ENCODE data around the gene AKT3.
A peak's percentile ranks its signal among the peaks of the same experiment; 100 is the strongest.
"Not testable (repeated sequence)": the region's sequence is repeated elsewhere in the genome, so short reads cannot be mapped to it uniquely, and the experiment has no call there.

Gene AKT3

GRCh38 chr1:243850202-243850451 lies at the start of gene AKT3:
Gene AKT3, minus strand, starts transcription at chr1:243850243. Its CDS starts 7,073 bp downstream, at chr1:243843170.
- peak in 1 of 2 donors; percentile 67 for DNase-seq (ENCODE audit: low read depth in 2 of 2)

- DNase-seq (ENCODE audit: low read depth in 2 of 2) = no peak
These were observed 48.2 kb upstream of the AKT3 start for GRCh38 chr1:243898278-243898677.

GRCh38 chr1:243896313-243896712 lies 46.3 kb upstream of the AKT3 start:
- no peak for DNase-seq (ENCODE audit: low read depth in 2 of 2)

GRCh38 chr1:243892456-243892855 lies 42.4 kb upstream of the AKT3 start:
- DNase-seq (ENCODE audit: low read depth in 2 of 2) = no peak

- DNase-seq (ENCODE audit: low read depth in 2 of 2) = no peak
These were observed 40.5 kb upstream of the AKT3 start for GRCh38 chr1:243890576-243890975.

- DNase-seq (ENCODE audit: low read depth in 2 of 2) = no peak
These were observed 35.8 kb upstream of the AKT3 start for GRCh38 chr1:243885806-243886205.

GRCh38 chr1:243884603-243885002 lies 34.6 kb upstream of the AKT3 start:
- no peak for DNase-seq (ENCODE audit: low read depth in 2 of 2)

GRCh38 chr1:243883551-243883950 lies 33.5 kb upstream of the AKT3 start:
- DNase-seq (ENCODE audit: low read depth in 2 of 2) = no peak

- no peak for DNase-seq (ENCODE audit: low read depth in 2 of 2)
These were observed 32.2 kb upstream of the AKT3 start for GRCh38 chr1:243882276-243882675.

GRCh38 chr1:243877058-243877457 lies 27.0 kb upstream of the AKT3 start:
- DNase-seq (ENCODE audit: low read depth in 2 of 2) = not testable (repeated sequence)

GRCh38 chr1:243855616-243856318 lies 5.7 kb upstream of the AKT3 start:
- DNase-seq (ENCODE audit: low read depth in 2 of 2) = no peak

GRCh38 chr1:243851765-243852164 lies 1.7 kb upstream of the AKT3 start:
- DNase-seq (ENCODE audit: low read depth in 2 of 2) = no peak

- no peak for DNase-seq (ENCODE audit: low read depth in 2 of 2)
These were observed 1.3 kb upstream of the AKT3 start for GRCh38 chr1:243851257-243851756.

- peak; percentile 65 for DNase-seq (ENCODE audit: low read depth in 2 of 2)
These were observed 611 bp upstream of the AKT3 start for GRCh38 chr1:243850452-243851256.

GRCh38 chr1:243849421-243850201 lies 432 bp downstream of the AKT3 start:
- DNase-seq (ENCODE audit: low read depth in 2 of 2) = peak; percentile 40 to 45

- peak; percentile 7 to 10 for DNase-seq (ENCODE audit: low read depth in 2 of 2)
These were observed 1.1 kb downstream of the AKT3 start for GRCh38 chr1:243848858-243849420.

GRCh38 chr1:243848165-243848857 lies 1.7 kb downstream of the AKT3 start:
- no peak for DNase-seq (ENCODE audit: low read depth in 2 of 2)

- no peak for DNase-seq (ENCODE audit: low read depth in 2 of 2)
These were observed 3.3 kb downstream of the AKT3 start for GRCh38 chr1:243846761-243847160.

GRCh38 chr1:243845888-243846287 lies 4.2 kb downstream of the AKT3 start:
- no peak for DNase-seq (ENCODE audit: low read depth in 2 of 2)

- DNase-seq (ENCODE audit: low read depth in 2 of 2) = no peak
These were observed 5.9 kb downstream of the AKT3 start for GRCh38 chr1:243844186-243844585.

- DNase-seq (ENCODE audit: low read depth in 2 of 2) = no peak
These were observed 7.0 kb downstream of the AKT3 start for GRCh38 chr1:243842978-243843511.
